HUDEP-2 (cell line): ENCODE data around the gene SFXN5.

ENCODE experiments used
- DNase-seq, 76 experiments: peaks; one replicate each; lab custom pipeline; 2025; ENCODE audit not compliant: unreplicated experiment in 76 of 76; lab: John Stamatoyannopoulos, UW

SFXN5 gene

DNA sequence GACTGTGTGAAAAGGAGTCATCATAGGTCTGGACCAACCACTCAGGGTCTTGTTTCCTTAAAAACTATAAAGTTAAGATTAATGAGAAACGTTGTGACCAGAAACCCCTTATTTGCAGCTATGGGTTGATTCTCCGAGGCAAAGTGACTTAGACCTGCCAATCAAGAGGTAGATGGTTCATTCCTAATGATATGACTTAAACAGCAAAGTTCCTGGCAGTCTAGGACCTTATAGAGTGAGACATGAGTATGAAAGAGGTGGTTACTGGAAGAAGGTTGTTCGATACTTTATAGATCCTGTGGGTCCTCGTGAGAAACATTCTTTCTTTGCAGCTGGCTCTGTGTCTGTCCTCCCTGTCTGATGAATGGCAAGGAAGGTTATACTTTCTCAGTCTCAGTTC lies 8.0 kb downstream of the SFXN5 start:
- no peak for DNase-seq

DNA sequence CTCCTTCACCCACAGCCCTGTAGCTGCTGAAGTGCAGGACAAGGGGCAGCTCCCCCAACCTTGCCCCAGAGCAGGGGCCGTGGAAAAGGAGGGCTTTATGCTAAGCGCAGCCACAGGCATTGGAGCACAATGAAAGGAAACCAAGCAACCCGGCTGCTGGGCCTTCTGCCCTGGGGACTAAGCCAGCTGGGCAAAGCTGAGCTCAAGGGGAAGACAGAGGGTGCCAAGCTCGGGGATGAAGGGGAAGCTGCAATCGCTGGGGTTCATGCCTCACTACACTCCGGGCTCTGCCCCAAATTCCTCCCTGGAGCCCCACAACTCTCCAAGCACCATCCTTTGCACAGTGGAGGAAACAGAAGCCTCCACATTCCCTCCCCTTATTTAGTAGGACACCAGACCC lies 12.4 kb downstream of the SFXN5 start:
- no peak for DNase-seq

DNA sequence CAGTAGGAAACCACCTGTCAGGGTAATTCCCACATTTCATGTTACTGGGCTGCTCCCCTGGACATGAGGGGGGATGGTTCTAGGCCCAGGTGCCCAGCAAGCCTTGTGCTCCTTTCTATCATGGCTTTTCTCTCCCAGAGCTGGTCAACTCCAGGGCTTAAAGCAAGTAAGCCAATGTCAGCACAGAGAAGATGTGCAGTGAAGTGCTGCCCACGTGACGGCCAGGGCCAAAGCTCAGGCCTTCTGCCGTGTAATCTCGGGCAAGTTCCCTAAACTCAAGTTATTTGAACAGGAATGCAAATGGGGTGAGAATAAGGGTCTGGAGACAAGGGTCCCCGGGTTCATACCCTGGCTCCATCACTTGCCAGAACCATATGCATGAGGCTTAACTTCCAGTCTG lies 16.5 kb downstream of the SFXN5 start:
- DNase-seq: no peak

DNA sequence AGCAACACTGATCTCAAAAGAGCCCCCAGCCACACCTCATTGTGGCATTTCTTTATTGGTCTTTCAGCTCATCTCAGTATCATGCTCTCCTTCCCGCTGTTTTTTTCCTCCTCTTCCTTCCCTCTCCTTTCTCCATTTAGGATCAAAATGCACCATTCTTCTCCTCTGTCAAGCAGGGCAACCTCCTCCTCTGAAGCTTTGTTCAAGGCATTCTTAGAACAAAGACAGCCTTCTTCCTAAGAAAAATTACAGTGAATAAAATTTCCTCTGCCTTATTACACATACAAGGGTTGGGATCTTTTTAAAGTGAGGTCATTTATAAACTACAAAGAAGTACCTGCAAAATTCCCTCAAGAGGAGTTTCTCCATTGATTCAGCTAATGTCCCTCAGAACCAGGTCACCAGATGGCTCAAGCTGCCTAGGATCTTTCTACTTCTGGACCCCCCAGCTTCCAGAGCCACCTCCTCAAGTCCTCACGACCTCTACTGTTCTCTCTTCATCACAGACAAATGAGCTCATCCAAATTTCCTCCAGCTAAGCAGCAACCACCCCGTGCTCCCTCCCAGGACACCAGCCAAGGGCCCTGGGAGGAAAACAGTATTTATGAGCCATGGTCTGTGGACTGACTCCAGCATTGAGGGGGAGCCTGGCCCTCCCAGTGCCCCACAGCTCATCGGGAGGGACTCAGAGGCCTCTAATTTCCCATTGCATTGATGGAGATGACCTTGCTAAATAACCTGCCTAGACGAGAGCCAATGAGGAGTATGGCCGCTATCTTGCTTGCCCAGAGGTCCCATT lies 18.0 kb downstream of the SFXN5 start:
- DNase-seq: no peak

DNA sequence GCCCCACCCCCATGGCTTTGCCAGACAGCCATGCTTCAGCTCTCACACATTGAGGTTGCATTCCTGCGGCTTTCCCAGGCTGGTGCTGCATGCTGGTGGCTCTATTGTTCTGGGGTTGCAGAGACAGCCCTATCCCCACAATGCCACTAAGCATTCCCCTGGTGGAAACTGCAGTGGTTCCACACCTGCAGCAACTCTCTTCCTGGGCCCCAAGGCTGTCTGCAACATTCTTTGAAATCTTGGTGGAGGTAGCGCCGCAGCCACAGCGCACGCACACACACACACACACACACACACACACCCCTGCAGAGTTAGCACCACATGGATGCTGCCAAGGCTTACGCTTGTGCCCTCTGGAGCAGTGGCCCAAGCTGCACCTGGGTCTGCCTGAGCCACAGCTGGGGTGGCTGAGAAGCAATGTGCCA lies 21.4 kb downstream of the SFXN5 start:
- DNase-seq: no peak

DNA sequence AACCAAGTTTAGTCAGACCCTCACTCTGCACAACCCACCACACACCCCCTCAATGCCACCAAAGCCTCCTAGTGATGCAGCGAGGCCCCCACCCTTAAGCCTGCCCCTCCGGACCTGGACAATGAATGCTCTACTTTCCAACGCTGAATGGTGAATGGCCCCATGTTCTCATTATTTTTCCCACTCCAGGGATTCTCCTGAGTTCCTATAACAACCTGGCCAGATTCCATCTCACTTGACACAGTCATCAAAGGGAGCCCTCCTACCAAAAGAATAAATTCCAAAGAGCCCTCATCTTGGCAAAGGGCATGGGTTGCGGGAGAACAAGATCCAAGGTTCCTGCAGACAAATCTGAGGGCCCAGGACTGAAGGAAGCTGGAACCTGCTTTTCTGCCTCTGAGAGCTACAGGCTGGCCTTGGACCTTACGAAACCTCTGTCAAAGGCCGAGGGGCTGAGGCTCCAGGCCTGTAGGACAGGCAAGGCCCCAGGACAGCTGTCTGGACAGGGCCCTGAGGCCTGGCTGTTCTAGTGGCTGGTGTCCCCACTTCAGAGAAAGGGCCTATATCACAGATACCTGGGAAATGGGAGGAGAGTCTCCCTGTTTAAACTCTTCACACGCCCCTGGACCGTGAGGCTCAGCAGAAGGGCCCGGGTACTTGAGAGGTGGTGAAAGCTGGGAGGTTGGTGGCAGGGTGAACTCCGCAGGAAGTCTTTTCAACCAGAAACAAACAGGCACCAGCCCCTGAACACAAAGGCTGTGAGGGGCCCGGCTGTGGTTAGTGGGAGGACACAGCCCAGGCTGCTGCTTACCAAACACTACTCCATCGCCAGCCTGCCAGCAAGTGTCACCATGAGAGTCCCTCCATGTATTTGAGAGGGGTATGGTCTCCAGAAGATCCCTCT lies 27.3 kb downstream of the SFXN5 start:
- DNase-seq: no peak

DNA sequence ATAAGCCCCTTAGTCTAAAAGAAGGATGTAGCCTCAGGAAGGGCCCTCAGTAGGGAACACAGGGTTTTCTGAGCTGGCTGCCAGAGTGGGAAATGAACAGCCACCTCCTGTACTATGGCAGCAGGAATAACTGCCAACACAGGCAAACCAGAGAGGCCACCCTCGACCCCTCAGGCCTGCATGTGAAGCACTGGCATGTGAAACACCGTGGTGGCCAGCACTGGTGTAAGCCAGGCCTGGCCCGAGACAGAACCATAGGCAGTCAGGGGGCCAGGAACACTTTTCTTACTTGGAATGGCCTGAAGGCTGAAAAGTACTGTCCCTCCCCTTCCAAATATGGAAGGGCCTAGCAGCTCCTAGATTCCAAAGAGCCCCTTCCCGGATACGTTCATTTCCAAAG lies 28.2 kb downstream of the SFXN5 start:
- no peak for DNase-seq

DNA sequence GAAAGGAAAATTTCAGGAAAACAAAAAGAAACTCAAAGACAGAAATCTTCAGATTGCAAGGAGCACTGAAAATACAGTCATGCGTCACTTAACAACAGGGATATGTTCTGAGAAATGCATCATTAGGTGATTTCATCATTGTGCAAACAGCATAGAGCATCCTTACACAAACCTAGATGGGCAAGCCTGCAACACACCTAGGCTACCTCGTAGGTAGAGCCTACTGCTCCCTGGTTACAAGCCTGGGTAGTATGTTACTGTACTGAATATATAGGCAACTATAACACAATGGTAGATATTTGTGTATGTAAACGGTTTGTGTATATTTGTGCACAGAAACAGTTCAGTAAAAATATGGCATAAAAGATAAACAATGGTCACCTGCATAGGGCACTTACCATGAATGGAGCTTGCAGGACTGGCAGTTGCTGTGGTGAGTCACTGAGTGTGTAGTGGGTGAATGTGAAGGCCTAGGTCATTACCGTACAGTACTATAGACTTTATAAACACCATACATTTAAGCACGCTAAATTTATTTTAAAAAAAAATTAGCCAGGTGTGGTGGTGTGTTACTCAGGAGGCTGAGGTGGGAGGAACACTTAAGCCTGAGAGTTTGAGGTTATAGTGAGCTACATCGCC lies 33.4 kb downstream of the SFXN5 start:
- no peak for DNase-seq

DNA sequence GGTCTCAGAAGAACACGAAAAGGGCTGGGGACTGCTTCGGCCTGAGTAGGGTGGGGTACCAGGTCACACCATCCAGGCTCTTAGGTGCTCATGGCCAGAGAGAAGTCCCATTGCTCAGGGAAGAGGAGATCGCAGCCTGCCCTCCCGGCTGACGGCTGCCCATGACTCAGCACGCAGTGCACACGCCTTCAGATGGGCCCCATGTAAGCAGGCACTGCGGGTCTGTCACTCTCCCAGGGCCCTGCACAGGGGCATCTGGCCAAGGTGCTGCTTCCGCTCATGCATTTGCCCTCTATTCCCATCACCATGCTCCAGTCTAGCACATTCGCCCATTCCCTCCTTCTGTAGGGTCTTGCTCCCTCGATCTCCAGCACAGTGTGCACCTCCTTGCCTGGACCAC lies 34.7 kb downstream of the SFXN5 start:
- DNase-seq: no peak

DNA sequence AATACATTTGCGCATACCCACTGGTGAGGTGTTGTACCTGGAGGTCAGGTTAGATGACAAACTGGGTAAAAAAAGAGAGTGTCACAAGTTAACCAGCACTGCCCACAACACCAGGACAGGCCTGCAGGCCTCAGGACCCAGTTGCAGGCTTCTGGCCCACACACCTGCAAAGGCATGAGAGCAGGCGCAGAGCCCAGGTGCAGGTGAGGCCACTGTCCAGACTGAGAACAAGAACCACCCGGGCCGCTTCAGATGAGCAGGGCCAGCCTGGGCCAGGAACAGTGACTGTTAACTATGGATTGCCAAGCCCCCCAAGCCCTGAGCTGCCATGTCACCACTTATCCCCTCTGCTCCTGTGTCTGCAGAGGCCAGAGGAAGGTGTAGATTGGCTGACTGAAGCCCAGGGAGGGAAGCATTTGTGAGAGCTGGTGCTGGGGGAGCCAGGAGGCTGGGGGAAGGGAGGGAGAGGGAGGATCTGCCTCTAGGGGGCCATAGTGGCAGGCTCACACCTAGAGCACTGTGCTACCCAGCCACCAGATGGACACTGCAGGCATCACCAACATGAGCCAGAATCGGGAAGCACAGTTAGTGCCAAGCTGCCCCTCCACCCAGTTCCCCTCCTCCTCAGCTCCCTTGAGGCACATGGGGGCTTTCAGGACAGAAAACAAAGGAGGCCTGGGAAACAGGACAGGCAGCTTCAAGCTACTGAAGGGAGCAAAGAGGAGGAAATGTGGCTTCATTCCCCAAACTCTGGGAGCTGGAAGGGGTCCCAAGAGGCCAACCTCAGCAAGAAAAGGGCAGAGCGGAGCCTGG lies 35.4 kb downstream of the SFXN5 start:
- peak in 9 of 76 experiments; percentile 3 to 15 (median 7) for DNase-seq

DNA sequence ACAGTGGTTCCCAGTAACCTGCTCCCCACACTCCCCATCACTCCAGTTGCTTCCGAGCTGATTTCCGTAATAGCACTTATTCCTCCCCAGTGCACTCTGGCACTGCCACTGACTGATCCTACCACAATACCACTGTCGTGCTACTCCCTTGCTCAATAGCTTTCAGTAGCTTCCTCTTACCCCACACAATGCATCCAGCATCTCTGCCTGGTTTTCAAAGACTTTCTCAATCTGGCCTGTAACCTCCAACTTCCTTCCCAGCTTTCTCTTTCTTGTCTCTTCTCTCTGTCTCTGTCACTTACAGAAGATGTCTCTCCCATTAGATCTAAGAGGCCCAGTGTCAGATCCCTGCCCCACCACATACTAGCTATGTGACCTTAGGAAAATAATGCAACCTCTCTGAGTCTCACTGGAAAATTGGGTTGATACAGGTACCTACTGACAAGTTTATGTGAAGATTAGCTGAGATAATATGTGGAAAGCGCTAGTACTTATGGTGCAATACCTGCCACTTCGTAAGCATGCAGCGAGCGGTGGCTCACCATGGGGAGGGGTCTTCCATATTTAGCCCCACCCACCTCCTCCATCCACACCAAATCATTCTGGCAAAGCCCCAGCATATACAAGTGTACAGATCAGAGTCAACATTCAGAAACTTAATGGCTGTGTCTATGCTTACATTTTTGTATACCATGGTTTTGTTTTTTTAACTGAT lies 36.7 kb downstream of the SFXN5 start:
- DNase-seq: no peak

DNA sequence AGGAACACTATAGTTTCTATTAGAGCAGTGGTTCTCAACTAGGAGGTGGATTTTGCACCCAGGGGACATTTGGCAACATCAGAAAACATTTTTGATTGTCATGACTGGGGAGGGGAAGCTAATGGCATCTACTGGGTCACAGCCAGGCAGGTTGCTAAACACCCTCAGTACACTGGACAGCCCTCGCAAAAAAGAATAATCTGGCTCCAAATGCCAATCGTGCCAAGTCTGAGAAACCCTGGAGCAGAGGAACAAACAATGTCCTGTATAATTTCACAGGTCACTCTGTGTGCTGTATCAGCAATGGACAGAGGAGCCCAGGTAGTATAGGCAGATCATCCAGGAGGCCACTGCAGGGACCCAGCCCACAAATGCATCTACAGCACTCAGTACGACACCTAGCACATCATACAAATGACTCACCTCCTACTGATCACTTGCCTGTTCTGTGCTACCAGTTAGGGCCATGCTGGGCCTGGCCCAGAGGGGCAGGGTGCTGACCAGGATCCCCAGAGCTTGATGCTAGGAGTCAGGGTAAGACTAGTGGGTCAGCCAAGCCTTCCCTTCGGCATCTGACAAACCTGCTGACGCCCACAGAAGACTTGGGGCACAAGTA lies 37.6 kb downstream of the SFXN5 start:
- no peak for DNase-seq

DNA sequence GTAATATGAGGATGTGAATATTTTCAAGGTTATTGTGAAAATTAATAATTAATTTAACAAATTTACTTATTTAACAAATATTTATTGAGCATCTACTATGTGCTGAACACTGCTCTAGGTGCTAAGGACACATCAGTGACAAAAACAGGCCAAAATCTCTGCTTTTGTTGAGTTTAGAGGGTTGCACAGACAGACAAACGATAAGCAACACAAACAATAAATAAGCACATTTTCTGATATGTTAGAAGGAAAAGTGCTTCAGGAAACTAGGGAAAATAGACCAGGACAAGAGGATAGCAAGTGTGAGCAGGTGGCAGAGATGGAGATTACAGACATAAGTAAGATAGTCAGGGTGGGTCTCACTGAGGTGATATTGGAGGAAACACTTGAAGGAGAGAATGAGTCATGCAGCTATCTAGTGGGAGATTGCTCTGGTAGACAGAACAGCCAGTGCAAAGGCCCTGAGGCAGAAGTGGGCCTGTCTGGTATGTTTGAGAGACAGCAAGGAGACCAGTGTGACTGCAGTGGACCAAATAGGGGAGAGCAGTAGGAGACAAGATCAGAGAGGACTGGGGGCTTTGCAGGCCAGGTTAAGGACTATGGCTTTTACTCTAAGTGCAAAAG lies 38.3 kb downstream of the SFXN5 start:
- DNase-seq: peak in 5 of 76 experiments; percentile 2 to 37 (median 10)

DNA sequence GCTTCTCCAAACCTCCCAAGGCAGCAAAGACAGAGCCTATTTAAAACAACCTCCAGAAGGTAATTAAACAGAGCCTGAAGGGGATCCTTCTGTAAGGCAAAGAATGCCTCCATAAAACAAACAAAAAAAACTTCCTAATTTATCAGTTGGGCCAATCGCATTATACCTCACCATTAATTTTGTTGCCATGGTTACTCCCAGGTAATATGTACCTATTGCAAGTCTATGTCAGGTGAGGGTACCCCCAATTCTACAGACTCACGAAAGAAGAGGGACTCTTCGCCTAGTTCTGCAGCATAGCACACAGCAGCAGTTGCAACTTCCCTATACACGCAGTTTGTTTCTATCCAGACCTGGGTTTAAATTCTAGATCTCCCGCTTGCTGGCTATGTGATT lies 38.8 kb downstream of the SFXN5 start:
- DNase-seq: no peak

DNA sequence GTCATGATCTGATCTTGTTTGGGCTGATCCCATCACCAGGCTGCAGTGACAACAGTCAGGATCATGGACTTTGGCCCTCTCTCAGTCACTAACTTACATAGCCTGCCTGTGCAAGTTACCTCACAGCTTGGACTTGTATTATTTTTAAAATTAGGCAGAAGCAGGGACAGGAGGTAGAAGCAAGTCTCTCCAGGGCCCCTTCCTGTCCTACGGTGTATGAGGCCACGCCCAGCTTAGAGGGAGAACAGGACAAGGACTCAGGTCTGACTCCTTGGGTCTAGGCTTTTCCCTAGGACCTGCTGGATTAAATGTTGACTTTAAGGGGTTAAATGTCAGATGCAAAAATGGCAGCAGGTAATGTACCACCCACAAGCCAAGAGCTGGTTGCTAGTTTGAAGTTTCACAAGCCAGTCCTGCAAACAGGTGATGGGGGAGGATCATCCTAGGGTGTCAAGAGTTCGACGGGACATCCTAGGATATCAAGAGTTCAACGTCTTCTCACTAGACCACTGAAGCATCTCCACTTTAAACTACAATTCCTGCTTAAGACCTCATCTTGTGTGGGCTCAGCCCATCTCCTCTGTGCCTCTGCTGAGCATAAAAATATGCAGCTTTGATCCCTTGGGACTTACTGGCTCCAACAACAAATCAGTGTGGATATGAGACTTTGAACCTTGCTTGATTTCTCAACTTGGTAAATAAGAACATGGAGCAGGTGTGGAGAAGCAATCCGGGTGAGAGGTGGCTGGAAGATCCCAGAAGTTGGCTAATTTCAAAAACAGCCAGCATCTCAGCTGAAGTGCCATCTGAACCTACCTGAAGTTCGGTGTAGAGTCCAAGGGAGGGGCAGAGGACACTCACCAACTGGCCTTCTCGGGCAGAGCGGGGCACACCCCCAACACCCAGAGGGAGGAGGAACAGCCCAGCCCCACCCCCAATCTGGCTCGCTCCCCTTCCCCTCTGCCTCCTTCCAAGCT lies 39.5 kb downstream of the SFXN5 start:
- DNase-seq: no peak

DNA sequence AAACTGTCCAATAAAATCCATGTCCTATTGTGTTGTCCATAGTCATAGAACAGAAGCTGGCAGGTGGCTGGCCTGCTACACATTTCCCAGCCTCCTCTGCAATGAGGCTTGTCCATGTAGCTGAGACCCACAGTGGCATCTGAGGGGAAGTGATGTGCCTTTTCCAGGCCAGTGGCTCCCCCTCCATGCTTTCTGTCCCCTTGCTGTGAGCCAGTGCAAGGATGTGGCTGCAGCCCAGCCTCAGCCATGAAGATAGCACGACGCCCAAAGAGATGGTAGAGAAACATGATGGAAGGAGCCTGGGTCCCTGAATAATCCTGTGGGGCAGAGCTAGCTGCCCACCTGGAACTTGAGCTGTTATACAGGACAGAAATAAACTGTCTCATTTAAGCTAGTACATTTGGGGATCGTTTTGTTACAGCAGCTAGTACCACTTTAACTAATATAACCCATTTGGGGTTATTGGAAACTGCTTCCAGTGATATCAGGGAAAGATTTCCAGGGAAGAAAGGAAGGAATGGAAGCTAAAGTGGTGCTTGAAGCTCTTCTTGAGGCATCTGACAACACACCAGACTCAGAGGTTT lies 40.3 kb downstream of the SFXN5 start:
- DNase-seq: no peak

DNA sequence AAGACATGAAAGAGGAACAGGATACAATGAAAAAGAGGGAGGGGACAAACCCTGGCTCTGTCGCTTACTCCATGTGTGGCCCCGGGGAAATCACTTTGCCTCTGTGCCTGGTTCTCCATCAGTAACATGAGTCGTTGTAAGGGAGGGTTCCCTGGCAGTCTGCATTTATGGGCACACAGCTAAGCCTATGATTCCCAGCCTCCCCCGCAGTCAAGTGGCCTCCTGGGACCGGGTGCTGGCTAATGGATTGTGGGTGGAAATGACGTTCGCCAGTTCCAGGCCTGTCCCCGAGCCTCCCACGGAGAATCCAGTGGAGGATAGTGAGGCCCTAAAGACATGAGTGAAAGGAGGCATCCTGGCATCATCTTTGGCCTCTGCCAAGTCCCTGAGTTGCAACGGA lies 42.7 kb downstream of the SFXN5 start:
- no peak for DNase-seq

DNA sequence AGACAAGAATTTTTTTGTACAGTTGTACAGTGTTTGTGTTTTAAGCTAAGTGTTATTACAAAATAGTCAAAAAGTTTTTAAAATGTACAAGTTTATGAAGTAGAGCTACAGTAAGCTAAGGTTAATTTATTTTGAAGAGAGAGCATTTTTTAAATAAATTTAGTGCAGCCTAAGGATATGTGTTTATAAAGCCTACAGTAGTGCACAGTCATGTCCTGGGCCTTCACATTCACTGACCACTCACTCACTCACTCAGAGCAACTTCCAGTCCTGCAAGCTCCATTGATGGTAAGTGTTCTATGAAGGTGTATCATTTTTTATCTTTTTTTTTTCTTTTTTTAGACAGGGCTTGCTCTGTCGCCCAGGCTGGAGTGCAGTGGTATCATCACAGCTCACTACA lies 44.2 kb downstream of the SFXN5 start:
- DNase-seq: no peak
